Endothelial cell of umbilical vein (primary cell): ENCODE data around the gene CNFN. TPM values are rescaled to one million over a fixed set of nuclear protein-coding genes. Genes with fewer than 3 reads are reported as not detected.

Experiments used
- BruUV-seq: library from RNA; stranded (reverse); fragments of 400-500 nt; replicated peaks from 2 replicates; lab custom pipeline; 2021; lab: Mats Ljungman, UMichigan
- CTCF ChIA-PET: fragments of 300-600, 350-600 bp; sonication (Branson Sonifier 250); formaldehyde crosslinking; loops from one replicate; lab custom pipeline; 2021; ENCODE audit warnings: antibody characterized with exemption, inconsistent platforms; lab: Charles Lee
- POLR2A ChIA-PET: fragments of 300-600, 350-600 bp; sonication (Branson Sonifier 250); formaldehyde crosslinking; loops from one replicate; lab custom pipeline; 2021; ENCODE audit warnings: antibody characterized with exemption, inconsistent platforms; lab: Charles Lee
- DNase-seq: peaks from one replicate; pipeline ENCODE4 v3.0.0-alpha.2; 2011; ENCODE audit warnings: low read depth, low spot score
- FAIRE-seq: peaks from 2 replicates; lab custom pipeline; 2011; peaks lifted over from hg19 to GRCh38; lab: Jason Lieb, UNC
- H2AFZ ChIP-seq: 2 replicates; pipeline ENCODE4 v1.6.0; 2012; ENCODE audit warnings: low read depth, low read length, control low read depth, inconsistent platforms
- H3K27ac ChIP-seq: 2 replicates; pipeline ENCODE4 v1.5.1; 2011; ENCODE audit warnings: low read depth, mild to moderate bottlenecking, control low read depth, low read length, moderate library complexity; ENCODE audit not compliant: insufficient read depth
- H3K27me3 ChIP-seq, 2 experiments: 2 replicates each; pipeline versions ENCODE4 v1.6.0 to v1.6.1; 2011; ENCODE audit warnings: low read length in 2 of 2, mixed read lengths in 1 of 2; ENCODE audit not compliant: control insufficient read depth in 2 of 2, insufficient read depth in 2 of 2
- H3K36me3 ChIP-seq, 2 experiments: 2 replicates in 1 of 2; 3 replicates in 1 of 2; pipeline ENCODE4 v1.5.1; 2011; ENCODE audit warnings: low read length in 2 of 2, mild to moderate bottlenecking in 1 of 2, moderate library complexity in 1 of 2; ENCODE audit not compliant: control insufficient read depth in 2 of 2, insufficient read depth in 2 of 2; ENCODE audit errors: extremely low read depth in 1 of 2
- H3K4me1 ChIP-seq: 3 replicates; pipeline ENCODE4 v1.5.1; 2011; ENCODE audit warnings: mild to moderate bottlenecking, low read length; ENCODE audit not compliant: control insufficient read depth, insufficient read depth; ENCODE audit errors: extremely low read depth
- H3K4me2 ChIP-seq: 2 replicates; pipeline ENCODE4 v1.6.1; 2011; ENCODE audit warnings: low read length, control low read depth, mixed read lengths; ENCODE audit not compliant: insufficient read depth
- H3K4me3 ChIP-seq, 3 experiments: fragments of 200-600 bp in 1 of 3; sonication (generic), shearing (Covaris generic) in 1 of 3; replicated peaks in 1 of 3; 2 replicates each; pipeline ENCODE4 v1.5.1; 2011 to 2016; ENCODE audit warnings: control low read depth in 3 of 3, low read length in 3 of 3, mild to moderate bottlenecking in 2 of 3, inconsistent platforms in 1 of 3, low read depth in 1 of 3, moderate library complexity in 1 of 3; ENCODE audit not compliant: insufficient read depth in 1 of 3
- H3K79me2 ChIP-seq: 2 replicates; pipeline ENCODE4 v1.6.0; 2012; ENCODE audit warnings: low read length, inconsistent platforms; ENCODE audit not compliant: control insufficient read depth, insufficient read depth
- H3K9ac ChIP-seq: replicated peaks from 2 replicates; pipeline ENCODE3; 2011; ENCODE audit warnings: low read length, control low read depth; ENCODE audit not compliant: insufficient read depth; ENCODE audit errors: extremely low read depth
- H3K9me1 ChIP-seq: replicated peaks from 3 replicates; pipeline ENCODE4 v1.6.0; 2011; ENCODE audit warnings: mild to moderate bottlenecking, low read length; ENCODE audit not compliant: control insufficient read depth, insufficient read depth; ENCODE audit errors: extremely low read depth
- H3K9me3 ChIP-seq: replicated peaks from 2 replicates; pipeline ENCODE4 v1.5.1; 2012; ENCODE audit warnings: low read length, inconsistent platforms; ENCODE audit not compliant: control insufficient read depth, insufficient read depth
- H4K20me1 ChIP-seq: replicated peaks from 2 replicates; pipeline ENCODE3; 2011; ENCODE audit warnings: mild to moderate bottlenecking, low read length; ENCODE audit not compliant: control insufficient read depth, insufficient read depth; ENCODE audit errors: extremely low read depth
- CTCF ChIP-seq, 2 donors: IDR thresholded peaks; 1 replicate in 1 of 2; 2 replicates in 1 of 2; pipeline ENCODE4 v1.5.1; 2011; ENCODE audit warnings: low read length in 2 of 2, mild to moderate bottlenecking in 2 of 2, moderate library complexity in 2 of 2, control low read depth in 1 of 2, inconsistent platforms in 1 of 2, low read depth in 1 of 2; ENCODE audit not compliant: insufficient read depth in 1 of 2; ENCODE audit errors: extremely low read depth in 1 of 2
- EZH2 ChIP-seq: IDR thresholded peaks from 2 replicates; pipeline ENCODE4 v1.6.1; 2012; ENCODE audit warnings: borderline replicate concordance, low read depth, mild to moderate bottlenecking, moderate library complexity, low read length, inconsistent platforms; ENCODE audit not compliant: severe bottlenecking
- JUN ChIP-seq: IDR thresholded peaks from 2 replicates; pipeline ENCODE4 v1.6.1; 2011; ENCODE audit warnings: borderline replicate concordance, low read depth; ENCODE audit not compliant: insufficient read length, insufficient read depth
- MAX ChIP-seq: IDR thresholded peaks from 2 replicates; pipeline ENCODE4 v1.6.1; 2011; ENCODE audit not compliant: insufficient read depth, insufficient read length
- MYC ChIP-seq: IDR thresholded peaks from one replicate; pipeline ENCODE4 v1.6.1; 2011; ENCODE audit warnings: mild to moderate bottlenecking, low read depth, low read length
- dilution Hi-C: fragments of 300-500 bp; cut with MboI; formaldehyde crosslinking; loops from one replicate; pipeline ENCODE4 v1.15.0; 2019; ENCODE audit warnings: low sequenced_read_pairs; ENCODE audit not compliant: extremely low pct_ligation_motif_present
- intact Hi-C: fragments of 100-400 bp; cut with micrococcal nuclease; formaldehyde crosslinking; loops from one replicate; pipeline ENCODE4 v1.10.0; 2022
- polyA plus RNA-seq, 4 experiments: library from polyadenylated mRNA; depleted of rRNA in 3 of 4; stranded (reverse) in 3 of 4; unstranded in 1 of 4; fragments of >200 nt; gene quantifications; 2 replicates each; pipeline versions ENCODE4 v1.2.1 to v1.2.3, GENCODE V29; 2011 to 2012; ENCODE audit warnings: missing spikeins in 1 of 4
- total RNA-seq: library from RNA; stranded (reverse); gene quantifications from 2 replicates; pipeline ENCODE4 v1.2.3, GENCODE V29; 2021

Gene CNFN
- total and polyA plus RNA-seq, 2 donors (not counting 3 experiments of a cell fraction or from before 2014, with no cell fraction given) = 0.23 to 0.73 TPM

- intact Hi-C loops = no loop called here
- no peak for DNase-seq
These were observed 17.2 kb upstream of the CNFN start for GRCh38 chr19:42407085-42407815.

More at GRCh38 chr19:42407085-42407815, 17.2 kb upstream of the CNFN start:
- Histone ChIP-seq H3K36me3 (no peaks in the 10 kb centered on the region), H3K9me1 (no peaks in the 10 kb centered on the region), H2AFZ (no peak overlapping the region), H3K4me1 (no peaks in the 10 kb centered on the region), H3K9ac (no peak overlapping the region), H3K9me3 (no peaks in the 10 kb centered on the region), H3K79me2 (no peaks in the 10 kb centered on the region), H4K20me1 (no peaks in the 10 kb centered on the region), H3K27me3 (no peaks in the 10 kb centered on the region), H3K27ac (no peak overlapping the region), H3K4me2 (no peak overlapping the region), H3K4me3 (no peak overlapping the region)
- CTCF ChIA-PET = interaction anchor here (0.8 kb wide), 1 partner anchor 14 kb away, joined by 3 read pairs; no protein-coding TSS in a partner anchor
- FAIRE-seq = no peak
- POLR2A ChIA-PET = no interaction called here
- dilution Hi-C loops = no loop called here
- no peak for TF ChIP-seq CTCF (IDR thresholded peaks at IDR 0.05; ENCODE audit: extremely low read depth in 1 of 2, insufficient read depth in 1 of 2, low read depth in 1 of 2, low read length in 2 of 2)
- no peak for TF ChIP-seq JUN
- no peak for TF ChIP-seq MYC
- no peak for TF ChIP-seq EZH2
- no peak for TF ChIP-seq MAX
- no TSS peak for BruUV-seq
